Prostate gland (tissue), 2 donors: ENCODE measurements around the gene CHRD.
"Not testable (repeated sequence)": the region's sequence is repeated elsewhere in the genome, so short reads cannot be mapped to it uniquely, and the experiment has no call there.

Experiments used
- POLR2A ChIP-seq: fragments of 450-650 bp; IDR thresholded peaks from one replicate; pipeline ENCODE4 v1.6.1; 2016; ENCODE audit warnings: antibody characterized with exemption, mild to moderate bottlenecking
- POLR2AphosphoS5 ChIP-seq: sonication (generic); formaldehyde crosslinking; IDR thresholded peaks from one replicate; pipeline ENCODE4 v1.6.1; 2017; ENCODE audit warnings: antibody characterized with exemption
- TF ChIP-seq, protein P1 (sequence below), 4 experiments: fragments of 200-600 bp in 2 of 4; fragments of 450-650 bp in 2 of 4; sonication (generic) in 2 of 4; IDR thresholded peaks; 1 replicate in 3 of 4; 2 replicates in 1 of 4; pipeline ENCODE4 v1.5.1; 2016 to 2019; ENCODE audit warnings: antibody characterized with exemption in 4 of 4, mild to moderate bottlenecking in 2 of 4, moderate library complexity in 2 of 4

GRCh38 chr3:184339451-184340135, 40.3 kb upstream of the CHRD start:
- TF ChIP-seq, protein P1, sequence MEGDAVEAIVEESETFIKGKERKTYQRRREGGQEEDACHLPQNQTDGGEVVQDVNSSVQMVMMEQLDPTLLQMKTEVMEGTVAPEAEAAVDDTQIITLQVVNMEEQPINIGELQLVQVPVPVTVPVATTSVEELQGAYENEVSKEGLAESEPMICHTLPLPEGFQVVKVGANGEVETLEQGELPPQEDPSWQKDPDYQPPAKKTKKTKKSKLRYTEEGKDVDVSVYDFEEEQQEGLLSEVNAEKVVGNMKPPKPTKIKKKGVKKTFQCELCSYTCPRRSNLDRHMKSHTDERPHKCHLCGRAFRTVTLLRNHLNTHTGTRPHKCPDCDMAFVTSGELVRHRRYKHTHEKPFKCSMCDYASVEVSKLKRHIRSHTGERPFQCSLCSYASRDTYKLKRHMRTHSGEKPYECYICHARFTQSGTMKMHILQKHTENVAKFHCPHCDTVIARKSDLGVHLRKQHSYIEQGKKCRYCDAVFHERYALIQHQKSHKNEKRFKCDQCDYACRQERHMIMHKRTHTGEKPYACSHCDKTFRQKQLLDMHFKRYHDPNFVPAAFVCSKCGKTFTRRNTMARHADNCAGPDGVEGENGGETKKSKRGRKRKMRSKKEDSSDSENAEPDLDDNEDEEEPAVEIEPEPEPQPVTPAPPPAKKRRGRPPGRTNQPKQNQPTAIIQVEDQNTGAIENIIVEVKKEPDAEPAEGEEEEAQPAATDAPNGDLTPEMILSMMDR (IDR thresholded peaks at IDR 0.05): not testable (repeated sequence)
- TF ChIP-seq POLR2AphosphoS5, POLR2A: not testable (repeated sequence)
